PFSK-1 (cell line): Measurements from ENCODE around the gene TBRG4.

Source experiments
- FOXP2 ChIP-seq: optimal IDR thresholded peaks from 2 replicates; pipeline ENCODE3; 2011; ENCODE audit warnings: borderline replicate concordance, control low read depth, inconsistent platforms; ENCODE audit not compliant: insufficient read depth; ENCODE audit errors: extremely low read length, extremely low read depth
- POLR2AphosphoS5 ChIP-seq: IDR thresholded peaks from 2 replicates; pipeline ENCODE4 v1.6.1; 2012; ENCODE audit warnings: low read depth, mild to moderate bottlenecking, control low read depth, low read length, moderate library complexity
- SIN3A ChIP-seq: IDR thresholded peaks from 2 replicates; pipeline ENCODE4 v1.6.1; 2012; ENCODE audit warnings: mild to moderate bottlenecking, low read length, moderate library complexity, borderline replicate concordance; ENCODE audit not compliant: insufficient read depth
- TAF1 ChIP-seq: IDR thresholded peaks from 2 replicates; pipeline ENCODE4 v1.6.1; 2012; ENCODE audit warnings: low read length, control low read depth, borderline replicate concordance; ENCODE audit not compliant: insufficient read depth
- TF ChIP-seq, protein P1 (sequence below), 2 experiments: IDR thresholded peaks; 2 replicates each; pipeline versions ENCODE4 v1.6.1 to v1.8.0; 2011 to 2012; ENCODE audit warnings: low read depth in 2 of 2, low read length in 2 of 2, control low read depth in 1 of 2, inconsistent platforms in 1 of 2, mild to moderate bottlenecking in 1 of 2, moderate library complexity in 1 of 2; ENCODE audit not compliant: insufficient read depth in 1 of 2

Gene TBRG4

DNA sequence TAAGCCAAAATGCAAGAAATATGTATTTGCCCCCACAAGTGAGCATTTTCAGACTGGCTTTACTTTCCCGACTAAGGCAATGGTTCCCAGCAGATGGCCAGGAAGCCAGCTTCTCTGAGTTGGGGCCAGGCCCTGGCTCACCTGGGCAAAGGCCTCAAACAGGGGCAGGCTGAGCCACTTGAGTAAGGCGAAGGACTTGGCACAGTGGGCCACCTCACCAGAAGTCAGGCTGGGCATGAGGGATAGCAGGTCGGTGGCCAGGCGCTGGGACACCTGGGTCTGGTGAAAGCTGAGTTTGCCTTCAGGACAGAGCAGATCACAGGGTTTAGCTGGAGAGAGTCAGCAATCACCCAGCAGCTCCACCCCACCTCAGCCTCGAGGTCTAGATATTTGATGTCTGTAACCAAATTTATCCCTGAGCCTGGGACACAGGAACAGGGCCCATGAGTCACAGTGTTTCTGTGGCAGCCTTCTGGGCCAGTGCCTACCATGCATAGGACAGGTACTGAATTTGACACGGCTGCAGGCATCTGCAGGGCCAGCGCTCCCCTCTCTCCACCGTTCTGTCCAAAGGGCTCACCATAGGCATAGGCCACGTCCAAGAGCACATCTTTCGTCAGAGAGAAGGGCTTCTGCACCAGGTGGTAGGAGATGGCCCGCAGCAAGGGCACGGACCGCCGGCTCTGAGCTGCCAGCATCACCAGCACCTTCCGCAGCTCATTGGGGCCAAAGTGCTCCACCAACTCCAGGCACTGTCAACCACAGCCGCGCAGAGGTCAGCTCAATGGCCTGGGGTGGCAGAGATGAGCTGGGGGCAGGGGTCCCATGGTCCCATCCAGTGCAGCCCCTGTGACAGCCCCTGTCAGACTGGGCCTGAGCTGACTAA lies 7.3 kb downstream of the TBRG4 start:
- TF ChIP-seq TAF1 (no peak), POLR2AphosphoS5 (no peak), SIN3A (no peak), FOXP2 (no peak)
- TF ChIP-seq, protein P1, sequence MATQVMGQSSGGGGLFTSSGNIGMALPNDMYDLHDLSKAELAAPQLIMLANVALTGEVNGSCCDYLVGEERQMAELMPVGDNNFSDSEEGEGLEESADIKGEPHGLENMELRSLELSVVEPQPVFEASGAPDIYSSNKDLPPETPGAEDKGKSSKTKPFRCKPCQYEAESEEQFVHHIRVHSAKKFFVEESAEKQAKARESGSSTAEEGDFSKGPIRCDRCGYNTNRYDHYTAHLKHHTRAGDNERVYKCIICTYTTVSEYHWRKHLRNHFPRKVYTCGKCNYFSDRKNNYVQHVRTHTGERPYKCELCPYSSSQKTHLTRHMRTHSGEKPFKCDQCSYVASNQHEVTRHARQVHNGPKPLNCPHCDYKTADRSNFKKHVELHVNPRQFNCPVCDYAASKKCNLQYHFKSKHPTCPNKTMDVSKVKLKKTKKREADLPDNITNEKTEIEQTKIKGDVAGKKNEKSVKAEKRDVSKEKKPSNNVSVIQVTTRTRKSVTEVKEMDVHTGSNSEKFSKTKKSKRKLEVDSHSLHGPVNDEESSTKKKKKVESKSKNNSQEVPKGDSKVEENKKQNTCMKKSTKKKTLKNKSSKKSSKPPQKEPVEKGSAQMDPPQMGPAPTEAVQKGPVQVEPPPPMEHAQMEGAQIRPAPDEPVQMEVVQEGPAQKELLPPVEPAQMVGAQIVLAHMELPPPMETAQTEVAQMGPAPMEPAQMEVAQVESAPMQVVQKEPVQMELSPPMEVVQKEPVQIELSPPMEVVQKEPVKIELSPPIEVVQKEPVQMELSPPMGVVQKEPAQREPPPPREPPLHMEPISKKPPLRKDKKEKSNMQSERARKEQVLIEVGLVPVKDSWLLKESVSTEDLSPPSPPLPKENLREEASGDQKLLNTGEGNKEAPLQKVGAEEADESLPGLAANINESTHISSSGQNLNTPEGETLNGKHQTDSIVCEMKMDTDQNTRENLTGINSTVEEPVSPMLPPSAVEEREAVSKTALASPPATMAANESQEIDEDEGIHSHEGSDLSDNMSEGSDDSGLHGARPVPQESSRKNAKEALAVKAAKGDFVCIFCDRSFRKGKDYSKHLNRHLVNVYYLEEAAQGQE (IDR thresholded peaks at IDR 0.05; ENCODE audit: insufficient read depth in 1 of 2, low read depth in 2 of 2, low read length in 2 of 2): no peak

DNA sequence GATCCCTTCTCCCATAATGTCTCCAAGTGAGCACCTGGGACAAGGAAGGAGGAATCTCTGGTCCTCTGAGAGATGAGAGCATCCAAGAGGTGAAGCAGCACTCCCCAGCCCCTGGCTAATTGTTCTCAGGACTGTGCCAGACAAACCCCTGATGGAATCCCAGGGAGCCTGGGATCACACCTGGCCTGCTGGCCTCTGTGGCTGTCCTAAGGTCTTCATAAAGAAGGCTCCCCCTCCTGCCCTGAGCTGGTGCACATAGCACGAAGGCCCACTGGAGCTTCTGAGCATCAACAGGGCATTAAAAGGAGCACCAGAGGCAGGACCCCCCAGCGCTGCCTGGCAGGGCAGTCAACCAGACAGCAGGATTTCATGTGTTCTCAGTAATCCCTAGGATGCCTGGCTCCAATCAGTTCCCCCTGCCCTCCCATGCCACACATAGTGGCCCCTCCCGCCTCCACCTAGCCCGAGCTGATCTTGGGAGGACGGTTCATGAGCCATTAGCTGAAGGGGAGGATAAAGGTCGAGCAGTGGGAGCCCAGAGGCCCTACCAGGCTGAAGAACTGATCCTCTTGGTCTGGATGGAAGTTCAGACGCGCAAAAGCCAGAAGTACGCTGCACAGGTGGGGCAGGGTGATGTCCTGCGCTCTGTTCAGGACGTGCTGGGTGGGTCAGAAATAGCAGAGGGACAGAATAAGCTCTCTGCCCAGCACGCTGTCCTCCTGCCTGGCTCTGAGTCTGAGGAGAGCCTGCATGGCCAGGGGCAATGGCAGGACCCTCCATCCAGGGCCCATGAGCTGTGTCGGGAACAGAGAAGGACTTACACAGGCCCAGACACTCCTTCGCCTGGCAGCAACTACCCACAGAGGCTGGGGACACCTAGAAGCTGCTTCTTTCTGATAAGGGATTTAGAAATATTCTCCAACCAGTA lies 8.4 kb downstream of the TBRG4 start:
- TF ChIP-seq SIN3A: no peak
- TF ChIP-seq FOXP2: no peak
- TF ChIP-seq TAF1: no peak
- TF ChIP-seq, protein P1 (IDR thresholded peaks at IDR 0.05; ENCODE audit: insufficient read depth in 1 of 2, low read depth in 2 of 2, low read length in 2 of 2): no peak
- TF ChIP-seq POLR2AphosphoS5: no peak

DNA sequence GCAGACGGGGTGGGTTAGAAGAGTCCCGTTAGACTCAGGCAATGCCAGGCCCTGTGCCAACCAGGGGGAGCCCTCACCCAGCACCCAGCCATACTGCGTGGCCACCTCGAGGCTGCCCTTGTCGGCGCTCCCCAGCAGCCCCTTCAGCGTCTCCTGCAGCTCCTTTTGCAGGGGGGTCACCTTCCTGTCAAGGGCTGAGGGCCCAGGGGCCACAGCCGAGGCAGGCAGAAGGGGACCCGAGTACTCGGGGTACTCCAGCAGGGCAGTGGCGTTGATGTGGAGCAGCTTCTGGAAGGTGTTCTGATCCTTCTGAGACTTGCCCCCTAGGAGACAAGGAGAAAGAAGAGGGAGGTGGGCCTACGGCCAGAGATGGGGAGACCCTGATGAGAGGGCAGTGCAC lies 9.7 kb downstream of the TBRG4 start:
- no peak for TF ChIP-seq TAF1
- TF ChIP-seq POLR2AphosphoS5: no peak
- TF ChIP-seq SIN3A: no peak

DNA sequence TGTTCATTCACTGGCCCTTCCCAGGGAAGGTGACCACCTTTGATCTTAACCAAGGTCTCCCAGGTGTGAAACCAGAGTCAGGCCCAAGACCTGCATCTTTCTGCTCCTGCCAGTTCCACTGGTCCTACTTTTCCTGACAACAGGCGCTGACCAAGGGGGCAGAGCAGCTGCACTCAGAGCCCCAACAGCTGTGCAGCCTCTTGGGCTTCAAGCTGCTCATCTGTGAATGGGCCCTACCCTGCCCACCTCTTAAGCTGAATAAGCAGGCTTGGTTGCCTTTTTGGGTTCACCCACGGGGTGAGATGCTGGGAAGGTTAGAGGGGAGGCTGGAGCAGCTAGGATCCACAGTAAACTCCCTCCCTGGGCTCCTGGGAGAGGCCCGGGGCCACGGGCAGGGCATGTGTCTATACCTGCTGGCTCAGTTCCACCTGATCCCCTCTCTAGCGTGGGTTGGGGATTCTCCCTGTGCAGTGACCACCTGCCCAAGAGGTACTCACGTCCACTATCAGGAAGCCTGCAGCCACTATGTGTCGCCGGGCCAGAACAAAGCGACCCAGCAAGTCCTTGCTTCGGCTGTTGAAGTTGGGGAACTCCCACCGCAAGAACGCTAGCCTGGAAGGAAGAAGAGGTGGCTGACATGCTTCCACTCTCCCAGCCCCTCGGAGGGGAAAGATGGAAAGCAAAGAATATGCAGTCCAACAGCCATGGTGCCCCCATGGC lies 10.6 kb downstream of the TBRG4 start:
- TF ChIP-seq SIN3A (no peak), TAF1 (no peak), POLR2AphosphoS5 (no peak), FOXP2 (no peak)
- TF ChIP-seq, protein P1 (IDR thresholded peaks at IDR 0.05; ENCODE audit: insufficient read depth in 1 of 2, low read depth in 2 of 2, low read length in 2 of 2): no peak
